GM18511 (cell line): ENCODE measurements around the gene CREB3L1.

Experiments
- ATAC-seq: cut with Tn5 transposase; IDR thresholded peaks from one replicate; pipeline ENCODE4 v1.9.1; 2021; ENCODE audit warnings: mild to moderate bottlenecking, moderate library complexity; ENCODE audit not compliant: unreplicated experiment

Gene CREB3L1

GRCh38 chr11:46321757-46322156 lies 44.3 kb downstream of the CREB3L1 start:
- no peak for ATAC-seq

- ATAC-seq, result no peak
Measured at GRCh38 chr11:46322759-46323158, 45.3 kb downstream of the CREB3L1 start.

GRCh38 chr11:46326813-46327416 lies 49.5 kb downstream of the CREB3L1 start:
- ATAC-seq, result no peak

- ATAC-seq, result no peak
Measured at GRCh38 chr11:46327829-46328228, 50.4 kb downstream of the CREB3L1 start.

GRCh38 chr11:46330154-46330553 lies 52.7 kb downstream of the CREB3L1 start:
- ATAC-seq, result no peak

- no peak for ATAC-seq
Measured at GRCh38 chr11:46330563-46331281, 53.3 kb downstream of the CREB3L1 start.

- no peak for ATAC-seq
Measured at GRCh38 chr11:46331282-46331984, 54.0 kb downstream of the CREB3L1 start.

- no peak for ATAC-seq
Measured at GRCh38 chr11:46332093-46332567, 54.7 kb downstream of the CREB3L1 start.

- no peak for ATAC-seq
Measured at GRCh38 chr11:46332568-46333393, 55.3 kb downstream of the CREB3L1 start.

GRCh38 chr11:46333394-46333947 lies 56.0 kb downstream of the CREB3L1 start:
- no peak for ATAC-seq

GRCh38 chr11:46334211-46334610 lies 56.7 kb downstream of the CREB3L1 start:
- no peak for ATAC-seq

GRCh38 chr11:46335271-46335670 lies 57.8 kb downstream of the CREB3L1 start:
- ATAC-seq, result no peak

- ATAC-seq, result no peak
Measured at GRCh38 chr11:46335890-46336562, 58.6 kb downstream of the CREB3L1 start.

- no peak for ATAC-seq
Measured at GRCh38 chr11:46336563-46337180, 59.2 kb downstream of the CREB3L1 start.

GRCh38 chr11:46337626-46338345 lies 60.3 kb downstream of the CREB3L1 start:
- no peak for ATAC-seq

- no peak for ATAC-seq
Measured at GRCh38 chr11:46338636-46338987, 61.1 kb downstream of the CREB3L1 start.

GRCh38 chr11:46338988-46339666 lies 61.7 kb downstream of the CREB3L1 start:
- no peak for ATAC-seq

- no peak for ATAC-seq
Measured at GRCh38 chr11:46339816-46340215, 62.4 kb downstream of the CREB3L1 start.

GRCh38 chr11:46341454-46341853 lies 64.0 kb downstream of the CREB3L1 start:
- no peak for ATAC-seq
